Bronchial epithelial cell (primary cell): ENCODE results near the gene NKTR. TPM values are rescaled to one million over a fixed set of nuclear protein-coding genes. Genes with fewer than 3 reads are reported as not detected.

Experiments used
- DNase-seq: peaks from one replicate; pipeline ENCODE4 v3.0.0-alpha.2; 2010; ENCODE audit warnings: low read depth
- FAIRE-seq: peaks from 2 replicates; lab custom pipeline; 2011; peaks lifted over from hg19 to GRCh38; lab: Jason Lieb, UNC
- H3K27me3 ChIP-seq: 2 replicates; pipeline ENCODE4 v1.5.1; 2011; ENCODE audit warnings: low read length; ENCODE audit not compliant: control insufficient read depth, insufficient read depth
- H3K36me3 ChIP-seq: 2 replicates; pipeline ENCODE4 v1.5.1; 2011; ENCODE audit warnings: low read length; ENCODE audit not compliant: control insufficient read depth, insufficient read depth
- H3K4me3 ChIP-seq: 2 replicates; pipeline ENCODE4 v1.5.1; 2011; ENCODE audit warnings: mild to moderate bottlenecking, low read depth, low read length, control low read depth
- CTCF ChIP-seq: IDR thresholded peaks from 2 replicates; pipeline ENCODE4 v1.5.1; 2011; ENCODE audit warnings: mild to moderate bottlenecking, moderate library complexity, low read length, control low read depth, inconsistent platforms; ENCODE audit not compliant: insufficient read depth, severe bottlenecking
- total RNA-seq: library from RNA; depleted of rRNA; stranded (reverse); fragments of >200 nt; gene quantifications from 2 replicates; pipeline ENCODE4 v1.2.1, GENCODE V29; 2014

The NKTR gene
- total RNA-seq, 1 donor from 2014 or later, result 33.4 TPM

- DNase-seq, result no peak
- H3K36me3 ChIP-seq, result peaks cover 10% of the 10 kb centered on the region
- FAIRE-seq, result no peak
- no peak for TF ChIP-seq CTCF
- no peaks in the 10 kb centered on the region for H3K27me3 ChIP-seq
- H3K4me3 ChIP-seq, result no peak overlapping the region
Observed at GRCh38 chr3:42659451-42660130, 59.1 kb downstream of the NKTR start.

GRCh38 chr3:42660131-42660715 is 59.7 kb downstream of the NKTR start:
- no peak for TF ChIP-seq CTCF
- Histone ChIP-seq H3K36me3 (peaks cover 10% of the 10 kb centered on the region), H3K4me3 (no peak overlapping the region), H3K27me3 (no peaks in the 10 kb centered on the region)
- DNase-seq, result no peak
- FAIRE-seq, result no peak

GRCh38 chr3:42660898-42661297 is 60.4 kb downstream of the NKTR start:
- no peak overlapping the region for H3K4me3 ChIP-seq
- peaks cover 10% of the 10 kb centered on the region for H3K36me3 ChIP-seq
- no peak for FAIRE-seq
- peak; percentile 14 for TF ChIP-seq CTCF
- DNase-seq, result no peak
- no peaks in the 10 kb centered on the region for H3K27me3 ChIP-seq

- peaks cover 10% of the 10 kb centered on the region for H3K36me3 ChIP-seq
- DNase-seq (no peak), FAIRE-seq (no peak)
- no peaks in the 10 kb centered on the region for H3K27me3 ChIP-seq
- TF ChIP-seq CTCF, result no peak
- H3K4me3 ChIP-seq, result no peak overlapping the region
Observed at GRCh38 chr3:42661593-42662022, 61.1 kb downstream of the NKTR start.

- TF ChIP-seq CTCF, result no peak
- no peak overlapping the region for H3K4me3 ChIP-seq
- H3K27me3 ChIP-seq, result no peaks in the 10 kb centered on the region
- DNase-seq, result no peak
- peaks cover 10% of the 10 kb centered on the region for H3K36me3 ChIP-seq
- no peak for FAIRE-seq
Observed at GRCh38 chr3:42662037-42662812, 61.7 kb downstream of the NKTR start.
